HG02852 (cell line): ENCODE data around the gene MACROD2.
A peak's percentile ranks its signal among the peaks of the same experiment; 100 is the strongest.
"Not testable (repeated sequence)": the region's sequence is repeated elsewhere in the genome, so short reads cannot be mapped to it uniquely, and the experiment has no call there.

ENCODE experiments used
- ATAC-seq: cut with Tn5 transposase; IDR thresholded peaks from one replicate; pipeline ENCODE4 v1.9.1; 2021; ENCODE audit warnings: mild to moderate bottlenecking, moderate library complexity; ENCODE audit not compliant: unreplicated experiment

MACROD2 gene

GRCh38 chr20:16005021-16005914 lies 2010.0 kb downstream of the MACROD2 start:
- no peak for ATAC-seq

GRCh38 chr20:16005915-16006493 lies 2010.7 kb downstream of the MACROD2 start:
- ATAC-seq: no peak

- peak; percentile 98 for ATAC-seq
Observed at GRCh38 chr20:16007164-16007563, 2011.8 kb downstream of the MACROD2 start.

GRCh38 chr20:16007962-16008361 lies 2012.6 kb downstream of the MACROD2 start:
- no peak for ATAC-seq

DNA sequence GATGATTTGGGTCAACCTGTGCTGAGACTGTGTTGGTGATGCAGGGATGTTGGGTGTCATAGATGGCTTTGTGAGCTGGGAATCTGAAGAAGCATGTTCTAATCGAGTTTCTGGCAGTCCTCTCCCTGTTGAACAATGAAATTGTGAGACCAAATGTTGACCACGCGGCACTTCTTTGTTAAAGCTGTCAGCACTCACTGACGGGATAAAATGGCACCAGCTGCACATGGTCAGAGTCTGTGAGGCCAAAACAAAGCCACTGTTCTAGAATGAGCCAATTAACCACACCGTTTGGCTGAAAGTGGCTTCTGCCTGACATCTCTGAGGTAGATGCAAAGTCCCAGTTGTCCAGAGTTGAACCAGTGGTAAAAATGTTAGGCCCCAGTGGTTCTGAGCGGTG lies 2015.7 kb downstream of the MACROD2 start:
- no peak for ATAC-seq

GRCh38 chr20:16011519-16011918 lies 2016.2 kb downstream of the MACROD2 start:
- no peak for ATAC-seq

DNA sequence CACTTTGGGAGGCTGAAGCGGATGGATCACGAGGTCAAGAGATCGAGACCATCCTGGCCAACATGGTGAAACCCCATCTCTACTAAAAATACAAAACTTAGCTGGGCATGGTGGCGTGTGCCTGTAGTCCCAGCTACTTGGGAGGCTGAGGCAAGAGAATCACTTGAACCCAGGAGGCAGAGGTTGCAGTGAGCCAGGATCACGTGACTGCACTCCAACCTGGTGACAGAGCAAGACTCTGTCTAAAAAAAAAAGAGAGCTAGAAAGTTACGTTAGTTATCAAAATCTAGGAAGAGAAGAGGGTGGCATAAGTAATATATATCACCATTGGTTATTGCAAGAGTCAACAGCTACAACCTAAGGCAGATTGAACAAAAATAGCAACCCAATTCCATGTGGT lies 2017.6 kb downstream of the MACROD2 start:
- ATAC-seq: not testable (repeated sequence)

DNA sequence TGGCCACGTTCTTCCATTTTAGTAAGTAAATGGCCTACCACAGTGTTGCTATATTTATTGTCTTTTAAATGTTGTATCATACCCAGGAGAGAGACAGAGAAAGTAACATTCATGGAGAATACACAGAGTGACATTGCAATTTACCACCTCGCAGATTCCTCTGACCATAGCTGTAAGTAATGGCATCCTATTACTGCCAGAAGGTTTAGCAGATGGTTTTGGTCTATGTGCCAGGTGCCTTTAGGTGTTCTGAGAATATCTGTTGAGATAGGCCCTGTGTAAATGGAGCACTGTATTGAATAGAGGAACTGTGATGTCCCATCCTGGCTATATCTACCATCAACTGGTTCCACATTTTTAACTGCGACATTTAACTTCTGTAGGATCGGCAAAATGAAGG lies 2018.3 kb downstream of the MACROD2 start:
- ATAC-seq: no peak

GRCh38 chr20:16014436-16014835 lies 2019.1 kb downstream of the MACROD2 start:
- no peak for ATAC-seq

- no peak for ATAC-seq
Observed at GRCh38 chr20:16017656-16018055, 2022.3 kb downstream of the MACROD2 start.

DNA sequence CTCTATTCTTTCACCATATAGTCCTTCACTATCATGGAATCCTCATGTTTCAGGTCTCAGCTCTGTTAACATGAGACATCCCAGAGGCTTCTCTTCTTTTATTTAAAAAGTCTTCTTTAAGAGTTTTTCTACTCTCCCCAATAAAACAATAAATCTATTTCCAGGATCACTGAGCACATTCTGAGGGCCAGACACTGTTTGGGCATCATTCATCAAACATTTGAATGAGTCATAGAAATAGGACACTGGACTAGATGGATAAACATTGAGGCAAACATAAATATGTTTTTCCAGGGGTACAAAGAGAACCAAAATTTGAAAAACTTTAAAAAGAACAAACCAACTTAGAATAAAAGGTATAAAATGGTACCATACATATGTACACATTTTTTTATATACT lies 2023.6 kb downstream of the MACROD2 start:
- ATAC-seq: no peak

DNA sequence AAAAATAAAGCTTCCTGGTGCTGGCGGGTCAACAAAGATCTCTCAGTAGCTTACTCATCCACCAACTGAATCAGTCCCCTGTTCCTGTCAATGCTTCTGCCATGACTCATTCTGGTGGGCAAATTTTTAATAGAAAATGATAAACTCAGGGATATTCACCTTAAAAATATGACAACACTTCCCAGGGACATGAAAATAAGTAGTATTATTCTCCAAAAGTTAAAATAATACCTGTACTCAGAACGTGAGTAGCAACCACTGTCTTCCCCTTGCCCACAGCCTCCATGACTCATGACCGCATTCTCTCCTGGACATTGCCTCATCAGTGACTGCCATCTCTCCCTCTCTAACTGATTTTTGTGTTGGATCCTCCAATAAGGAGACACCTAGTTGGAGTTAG lies 2025.7 kb downstream of the MACROD2 start:
- no peak for ATAC-seq

GRCh38 chr20:16025084-16025483 lies 2029.8 kb downstream of the MACROD2 start:
- no peak for ATAC-seq

DNA sequence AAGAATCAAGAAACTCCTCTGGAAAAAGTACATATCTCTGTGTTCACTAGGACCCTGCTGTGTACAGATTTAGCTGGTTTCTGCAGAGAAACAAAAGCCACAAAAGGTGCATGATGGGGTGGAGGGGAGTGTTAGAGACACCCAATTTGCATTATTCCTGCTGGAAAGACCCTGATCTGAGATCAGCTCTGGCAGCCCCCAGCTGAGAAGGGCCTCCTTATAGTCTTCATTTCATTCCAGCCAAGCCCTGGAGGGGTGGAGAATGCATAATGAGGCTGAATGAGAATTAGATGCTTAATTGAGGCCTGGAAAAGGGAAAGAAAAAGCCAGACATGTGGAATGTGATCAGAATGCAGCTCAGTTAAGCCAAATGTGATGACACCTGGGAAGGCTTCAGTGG lies 2032.4 kb downstream of the MACROD2 start:
- ATAC-seq: no peak

DNA sequence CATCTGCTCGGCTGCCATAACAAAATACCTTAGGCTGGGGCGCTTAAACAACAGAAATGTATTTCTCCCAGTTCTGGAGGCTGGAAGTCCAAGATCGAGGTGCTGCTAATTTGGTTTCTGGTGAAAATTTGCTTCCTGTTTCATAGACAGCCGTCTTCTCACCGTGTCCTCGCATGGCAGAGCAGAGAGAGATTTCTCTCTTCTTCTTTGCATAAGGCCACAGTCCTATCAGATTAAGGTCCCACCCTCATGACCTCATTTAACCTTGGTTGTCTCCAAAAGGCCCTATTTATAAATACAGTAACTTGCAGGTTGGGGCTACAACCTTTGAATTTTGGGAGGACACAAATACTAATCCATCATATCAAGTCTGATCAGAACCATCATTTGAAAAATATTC lies 2033.6 kb downstream of the MACROD2 start:
- peak; percentile 57 for ATAC-seq

GRCh38 chr20:16030253-16030652 lies 2034.9 kb downstream of the MACROD2 start:
- ATAC-seq: no peak

DNA sequence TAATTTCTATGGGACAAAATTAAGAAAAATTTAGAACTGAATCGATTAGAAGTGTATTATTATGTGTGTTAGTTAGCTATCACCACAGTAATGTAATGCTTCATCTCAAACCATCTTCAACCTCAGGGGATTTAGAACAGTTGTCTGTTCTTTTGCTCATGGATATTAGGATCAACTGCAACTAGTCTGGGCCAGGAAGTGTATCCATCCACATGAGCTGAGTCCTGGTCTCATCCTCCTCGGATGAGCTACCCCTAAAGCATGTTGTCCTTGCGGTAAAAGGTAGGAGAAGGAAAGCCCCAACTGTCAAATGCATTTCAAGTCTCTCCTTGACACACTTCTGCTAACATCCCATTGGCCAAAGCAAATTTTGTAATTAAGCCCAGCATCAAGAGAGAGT lies 2040.3 kb downstream of the MACROD2 start:
- no peak for ATAC-seq

GRCh38 chr20:16036331-16036730 lies 2041.0 kb downstream of the MACROD2 start:
- no peak for ATAC-seq

DNA sequence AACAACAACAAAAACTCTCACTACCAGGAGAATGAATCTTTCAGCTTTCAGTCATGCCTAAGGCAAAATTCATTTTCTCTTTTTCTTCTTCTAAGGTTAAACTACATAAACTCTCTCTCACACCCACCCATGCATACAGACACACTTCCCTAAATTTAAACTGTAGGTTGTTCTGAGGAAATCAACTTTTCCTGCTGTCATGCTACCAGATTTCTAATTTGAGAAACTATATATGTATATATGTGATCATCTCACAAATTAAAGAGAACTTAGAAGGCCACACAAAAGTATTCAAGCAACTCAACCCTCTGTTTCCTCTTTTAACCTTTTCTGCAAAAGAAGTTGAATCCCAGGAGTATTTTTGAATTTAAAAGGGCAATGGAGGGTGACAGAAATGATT lies 2045.4 kb downstream of the MACROD2 start:
- no peak for ATAC-seq

DNA sequence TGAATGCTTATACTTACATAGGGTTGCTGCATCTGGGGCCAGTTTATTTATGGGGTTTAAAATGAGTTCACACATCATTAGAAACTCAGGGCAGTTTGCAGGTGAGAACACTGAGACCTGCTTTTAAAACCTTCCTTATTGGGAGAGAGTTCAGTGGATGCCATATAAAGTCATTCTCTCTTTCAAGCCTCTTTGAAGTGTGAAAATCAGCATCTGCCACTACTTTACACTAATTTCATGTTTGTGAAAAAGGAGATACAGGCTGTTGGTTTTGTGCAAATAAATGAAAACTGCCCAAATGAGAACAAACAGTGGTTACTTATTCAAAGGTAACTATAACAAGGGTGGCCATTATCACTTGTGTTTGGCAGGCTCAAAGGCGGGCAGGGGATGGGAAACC lies 2047.4 kb downstream of the MACROD2 start:
- ATAC-seq: no peak

- no peak for ATAC-seq
Observed at GRCh38 chr20:16043931-16044330, 2048.6 kb downstream of the MACROD2 start.

DNA sequence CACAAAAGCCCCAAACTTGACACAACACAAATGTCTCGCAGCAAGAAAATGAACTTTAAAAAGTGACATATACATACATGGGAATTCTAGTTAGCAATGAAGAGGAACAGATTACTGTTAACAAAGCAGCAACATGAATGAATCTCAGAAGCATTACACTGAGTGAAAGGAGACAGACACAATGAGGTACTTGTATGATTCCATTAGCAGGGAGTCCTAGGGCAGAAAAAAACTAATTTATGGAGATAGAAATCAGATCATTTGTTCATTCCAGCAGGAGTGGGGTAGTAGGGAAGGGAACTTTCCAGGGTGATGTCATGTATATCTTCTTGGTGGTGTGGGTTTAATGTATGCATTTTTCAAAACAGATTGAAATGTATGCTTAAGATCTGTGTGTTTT lies 2053.6 kb downstream of the MACROD2 start:
- no peak for ATAC-seq
